Heart left ventricle (tissue), 16 donors: ENCODE results near the gene PLA2G6. TPM values are rescaled to one million over a fixed set of nuclear protein-coding genes. Genes with fewer than 3 reads are reported as not detected.

Source experiments
- ATAC-seq, 4 donors: fragments of 200-7000 bp; cut with Tn5 transposase; one replicate each; pipeline ENCODE4 v1.9.1; 2020 to 2022; ENCODE audit warnings: moderate library complexity in 4 of 4, mild to moderate bottlenecking in 3 of 4, moderate number of reproducible peaks in 1 of 4
- DNase-seq, 5 donors: peaks; one replicate each; pipeline ENCODE4 v3.0.0-alpha.2; 2020
- H3K27ac ChIP-seq, 12 donors: fragments of 200-600 bp; sonication (generic) in 4 of 12; one replicate each; pipeline versions ENCODE4 v1.5.0 to v1.8.0; 2016 to 2022; ENCODE audit warnings: mild to moderate bottlenecking in 2 of 12
- H3K27me3 ChIP-seq, 9 donors: fragments of 200-600 bp; sonication (generic) in 2 of 9; one replicate each; pipeline versions ENCODE4 v1.5.1 to v1.8.0; 2016 to 2022; ENCODE audit warnings: mild to moderate bottlenecking in 3 of 9
- H3K36me3 ChIP-seq, 9 donors: fragments of 200-600 bp; sonication (generic) in 2 of 9; one replicate each; pipeline versions ENCODE4 v1.5.0 to v1.8.0; 2018 to 2022; ENCODE audit warnings: mild to moderate bottlenecking in 2 of 9
- H3K4me1 ChIP-seq, 12 donors: fragments of 200-600 bp; sonication (generic) in 4 of 12; one replicate each; pipeline versions ENCODE4 v1.5.0 to v1.8.0; 2016 to 2022; ENCODE audit warnings: mild to moderate bottlenecking in 3 of 12
- H3K4me3 ChIP-seq, 12 donors: fragments of 200-600 bp; sonication (generic) in 4 of 12; one replicate each; pipeline versions ENCODE4 v1.5.0 to v1.8.0; 2017 to 2022; ENCODE audit warnings: mild to moderate bottlenecking in 9 of 12, moderate library complexity in 4 of 12
- H3K9me3 ChIP-seq, 12 donors: fragments of 200-600 bp; sonication (generic) in 4 of 12; one replicate each; pipeline versions ENCODE4 v1.5.0 to v1.8.0; 2016 to 2022; ENCODE audit warnings: mild to moderate bottlenecking in 1 of 12
- CTCF ChIP-seq, 12 donors: fragments of 200-600 bp; sonication (generic) in 4 of 12; IDR thresholded peaks; one replicate each; pipeline versions ENCODE4 v1.5.0 to v1.8.0; 2018 to 2022; ENCODE audit warnings: antibody characterized with exemption in 12 of 12, mild to moderate bottlenecking in 5 of 12
- POLR2A ChIP-seq, 2 donors: fragments of 450-650 bp; IDR thresholded peaks; one replicate each; pipeline ENCODE4 v1.6.1; 2017; ENCODE audit warnings: antibody characterized with exemption in 2 of 2, mild to moderate bottlenecking in 2 of 2, moderate library complexity in 2 of 2
- WGBS, 4 donors: extraction: QIAGEN DNeasy Blood & Tissue Kit in 2 of 4; methylation state at CpG; one replicate each; pipeline versions ENCODE4 v1.1.5 to v1.1.7; 2013 to 2018; 5-methylcytosine and 5-hydroxymethylcytosine counted together
- intact Hi-C, 10 donors: fragments of 100-400 bp; cut with DNase I; formaldehyde crosslinking; loops; one replicate each; pipeline versions ENCODE4 v1.11.1 to v1.14.2; 2022
- polyA plus RNA-seq, 2 donors: library from polyadenylated mRNA; stranded (reverse); fragments of 200-250 nt; gene quantifications; one replicate each; pipeline ENCODE4 v1.2.3, GENCODE V29; 2013
- total RNA-seq, 9 donors: library from RNA; depleted of rRNA in 2 of 9; stranded (reverse); fragments of >200 nt in 2 of 9; fragmentation: NEBNext Ultra II Directional in 3 of 9; extraction: Animal tissue kit (Norgen Biotek cat#: 25700) in 3 of 9; gene quantifications; one replicate each; pipeline versions ENCODE4 v1.1.0 to v1.2.4, GENCODE V29; 2016 to 2023
- donor health status: ischemic (EF 13 %, LVEDD 7.1; RV severe dilation, severe dysfunction).
- donor health status: healthy with polysubstance abuse.
- donor health status: DM: no; HTN: yes; CAD: no.
- donor health status: DM: no; HTN: no; CAD: no.
- donor health status: ischemic (EF 25% LVEDD 6.9; RV normal size, moderate dysfunction).
- donor health status: ischemic (EF 25% LVEDD 5.7; RV mildly dilated, moderate dysfunction).
- donor health status: healthy.
- donor health status: DM: yes; HTN: yes; CAD: no.
- donor health status: ischemic (EF 35%, LVEDD 5.7; RV mildly dilated, moderate dysfunction).
- donor health status: nonischemic (EF 11% LVEDD 7.7; RV severe dilation, severe dysfunction).
- donor health status: DM: yes; HTN: yes; CAD: no.
- donor health status: PGD.
- donor health status: ischemic (EF 29% LVEDD 5.4; RV normal size, mild dysfunction).
- donor health status: nonischemic (EF 23%, LVEDD 6.1; RV moderate dilation, normal function).

The PLA2G6 gene
- total and polyA plus RNA-seq, 11 donors: 4.9 to 17.9 (median 11.0) TPM

- Histone ChIP-seq H3K4me1 (peaks cover 0 to 13% (median 2%) of the 10 kb centered on the region in 12 donors), H3K9me3 (no peaks in the 10 kb centered on the region), H3K27me3 (no peaks in the 10 kb centered on the region), H3K27ac (no peak overlapping the region), H3K4me3 (no peak overlapping the region), H3K36me3 (no peaks in the 10 kb centered on the region)
- ATAC-seq (peak in 2 of 4 donors; percentile 31 to 56), DNase-seq (peak in 1 of 5 donors; percentile 12)
- WGBS, 4 donors: 62 to 65% (median 63%) methylated on average over 9 of the region's 9 CpGs
- no peak for TF ChIP-seq POLR2A (IDR thresholded peaks at IDR 0.05)
- TF ChIP-seq CTCF (IDR thresholded peaks at IDR 0.05): no peak
- intact Hi-C loops: no loop called here
These were observed 83.0 kb downstream of the PLA2G6 start for GRCh38 chr22:38098410-38099249.

- 48 to 54% (median 50%) methylated on average over 19 to 32 of the region's 32 CpGs for WGBS, 4 donors
- intact Hi-C loops: no loop called here
- ATAC-seq: peak in 3 of 4 donors; percentile 22 to 33 (median 22)
- Histone ChIP-seq H3K36me3 (no peaks in the 10 kb centered on the region), H3K4me3 (no peak overlapping the region), H3K9me3 (no peaks in the 10 kb centered on the region), H3K27me3 (no peaks in the 10 kb centered on the region), H3K4me1 (peaks cover 0 to 13% (median 2%) of the 10 kb centered on the region in 12 donors), H3K27ac (no peak overlapping the region)
- peak in 1 of 5 donors; percentile 24 for DNase-seq
- TF ChIP-seq CTCF (IDR thresholded peaks at IDR 0.05): peak in 7 of 12 donors; percentile 15 to 37 (median 22)
- TF ChIP-seq POLR2A (IDR thresholded peaks at IDR 0.05): no peak
These were observed 83.8 kb downstream of the PLA2G6 start for GRCh38 chr22:38097557-38098409.

- no peak for TF ChIP-seq POLR2A (IDR thresholded peaks at IDR 0.05)
- no peak for TF ChIP-seq CTCF (IDR thresholded peaks at IDR 0.05)
- Histone ChIP-seq H3K36me3 (no peaks in the 10 kb centered on the region), H3K4me1 (peaks cover 0 to 13% (median 2%) of the 10 kb centered on the region in 12 donors), H3K9me3 (no peaks in the 10 kb centered on the region), H3K27me3 (no peaks in the 10 kb centered on the region), H3K4me3 (no peak overlapping the region), H3K27ac (no peak overlapping the region)
- ATAC-seq: peak in 1 of 4 donors; percentile 11
- intact Hi-C loops: no loop called here
- DNase-seq: peak in 1 of 5 donors; percentile 19
- 81 to 94% (median 85%) methylated on average over 12 to 15 of the region's 15 CpGs for WGBS, 4 donors
These were observed 84.6 kb downstream of the PLA2G6 start for GRCh38 chr22:38097058-38097457.

- Histone ChIP-seq H3K9me3 (no peaks in the 10 kb centered on the region), H3K4me3 (peak overlapping the region in 4 of 12 donors; percentile 42 to 45 (median 43)), H3K27me3 (peaks cover 0 to 18% (median 5%) of the 10 kb centered on the region in 9 donors), H3K4me1 (peaks cover 0 to 13% (median 5%) of the 10 kb centered on the region in 12 donors), H3K36me3 (no peaks in the 10 kb centered on the region), H3K27ac (no peak overlapping the region)
- peak in 1 of 4 donors; percentile 14 for ATAC-seq
- intact Hi-C loops: loop anchor here in 1 of 10 donors (1.0 kb wide), 1 partner anchor 24 kb away; no protein-coding TSS in a partner anchor
- 27 to 46% (median 30%) methylated on average over 12 to 34 of the region's 34 CpGs for WGBS, 4 donors
- TF ChIP-seq CTCF (IDR thresholded peaks at IDR 0.05) (no peak), POLR2A (IDR thresholded peaks at IDR 0.05) (no peak)
- DNase-seq: peak in 1 of 5 donors; percentile 17
These were observed 92.2 kb downstream of the PLA2G6 start for GRCh38 chr22:38089474-38089851.
